CD14-positive monocyte (primary cell): ENCODE results near the gene MBNL2. TPM values are rescaled to one million over a fixed set of nuclear protein-coding genes. Genes with fewer than 3 reads are reported as not detected.

Source experiments
- DNase-seq, 3 donors: peaks; one replicate each; pipeline ENCODE4 v3.0.0-alpha.2; 2011 to 2022
- H2AFZ ChIP-seq: 2 replicates; pipeline ENCODE4 v1.6.0; 2012; ENCODE audit warnings: mild to moderate bottlenecking, low read depth, low read length, inconsistent platforms; ENCODE audit not compliant: insufficient read depth, poor library complexity, severe bottlenecking
- H3K27ac ChIP-seq, 2 donors: 1 replicate in 1 of 2; 2 replicates in 1 of 2; pipeline ENCODE4 v1.5.1; 2012 to 2013; ENCODE audit warnings: low read length in 2 of 2, control low read depth in 1 of 2, inconsistent platforms in 1 of 2, low read depth in 1 of 2, mild to moderate bottlenecking in 1 of 2
- H3K27me3 ChIP-seq, 2 donors: one replicate each; pipeline versions ENCODE4 v1.6.0 to v1.6.1; 2011 to 2013; ENCODE audit warnings: low read length in 2 of 2; ENCODE audit not compliant: control insufficient read depth in 2 of 2, insufficient read depth in 2 of 2
- H3K36me3 ChIP-seq, 2 donors: replicated peaks in 1 of 2; 1 replicate in 1 of 2; 2 replicates in 1 of 2; pipeline versions ENCODE4 v1.5.1 to v1.6.1; 2012 to 2013; ENCODE audit warnings: low read length in 2 of 2, control low read depth in 1 of 2, inconsistent platforms in 1 of 2, mild to moderate bottlenecking in 1 of 2; ENCODE audit not compliant: insufficient read depth in 2 of 2, control insufficient read depth in 1 of 2
- H3K4me1 ChIP-seq, 2 donors: 1 replicate in 1 of 2; 2 replicates in 1 of 2; pipeline versions ENCODE4 v1.5.1 to v1.6.1; 2012 to 2013; ENCODE audit warnings: low read length in 2 of 2, control low read depth in 1 of 2, inconsistent platforms in 1 of 2, mild to moderate bottlenecking in 1 of 2, moderate library complexity in 1 of 2; ENCODE audit not compliant: insufficient read depth in 2 of 2, control insufficient read depth in 1 of 2
- H3K4me2 ChIP-seq: replicated peaks from 2 replicates; pipeline ENCODE3; 2012; ENCODE audit warnings: low read length, moderate library complexity, mild to moderate bottlenecking; ENCODE audit not compliant: poor library complexity, severe bottlenecking; ENCODE audit errors: extremely low read depth
- H3K4me3 ChIP-seq, 3 experiments: fragments of 200-600 bp in 1 of 3; sonication (generic) in 1 of 3; replicated peaks in 1 of 3; 1 replicate in 2 of 3; 2 replicates in 1 of 3; pipeline ENCODE4 v1.5.1; 2011 to 2013; ENCODE audit warnings: low read length in 3 of 3, mild to moderate bottlenecking in 3 of 3, control low read depth in 2 of 3, low read depth in 2 of 3, inconsistent platforms in 1 of 3, moderate library complexity in 1 of 3
- H3K79me2 ChIP-seq: 2 replicates; pipeline ENCODE4 v1.6.0; 2012; ENCODE audit warnings: mild to moderate bottlenecking, control low read depth, inconsistent platforms, low read length, moderate library complexity; ENCODE audit not compliant: insufficient read depth
- H3K9ac ChIP-seq: 2 replicates; pipeline ENCODE4 v1.6.0; 2017; ENCODE audit warnings: low read length, mild to moderate bottlenecking; ENCODE audit not compliant: insufficient read depth, poor library complexity, severe bottlenecking
- H3K9me3 ChIP-seq, 2 donors: replicated peaks in 1 of 2; 1 replicate in 1 of 2; 2 replicates in 1 of 2; pipeline versions ENCODE4 v1.5.1 to v1.6.1; 2012 to 2013; ENCODE audit warnings: low read length in 2 of 2, control low read depth in 1 of 2; ENCODE audit not compliant: control insufficient read depth in 1 of 2, insufficient read depth in 1 of 2
- H4K20me1 ChIP-seq: 2 replicates; pipeline ENCODE4 v1.6.0; 2012; ENCODE audit warnings: mild to moderate bottlenecking, low read length, control low read depth, moderate library complexity; ENCODE audit not compliant: insufficient read depth
- H3K27ac Mint-ChIP-seq, 7 donors: one replicate each; pipeline ENCODE4 v1.8.0; 2020; ENCODE audit warnings: mild to moderate bottlenecking in 7 of 7, mixed read lengths in 7 of 7, moderate library complexity in 6 of 7, inconsistent platforms in 2 of 7
- H3K27me3 Mint-ChIP-seq, 3 donors: one replicate each; pipeline ENCODE4 v1.8.0; 2021 to 2022; ENCODE audit warnings: low read depth in 3 of 3, mild to moderate bottlenecking in 3 of 3, mixed read lengths in 3 of 3, moderate library complexity in 3 of 3, inconsistent platforms in 1 of 3
- H3K36me3 Mint-ChIP-seq, 2 donors: one replicate each; pipeline ENCODE4 v1.8.0; 2020; ENCODE audit warnings: mixed read lengths in 2 of 2, inconsistent platforms in 1 of 2, mild to moderate bottlenecking in 1 of 2
- H3K4me1 Mint-ChIP-seq: one replicate; pipeline ENCODE4 v1.8.0; 2020; ENCODE audit warnings: mild to moderate bottlenecking, mixed read lengths
- H3K4me3 Mint-ChIP-seq, 2 donors: one replicate each; pipeline ENCODE4 v1.8.0; 2020; ENCODE audit warnings: mild to moderate bottlenecking in 2 of 2, mixed read lengths in 2 of 2, moderate library complexity in 1 of 2
- H3K9me3 Mint-ChIP-seq, 7 donors: one replicate each; pipeline ENCODE4 v1.8.0; 2020 to 2022; ENCODE audit warnings: mixed read lengths in 7 of 7, mild to moderate bottlenecking in 6 of 7, moderate library complexity in 6 of 7, inconsistent platforms in 2 of 7
- CTCF ChIP-seq: fragments of 200-600 bp; IDR thresholded peaks from one replicate; pipeline ENCODE4 v1.8.0; 2022; ENCODE audit warnings: antibody characterized with exemption, mild to moderate bottlenecking
- WGBS: methylation state at CpG from one replicate; pipeline ENCODE4 v1.1.5; 2013; ENCODE audit warnings: missing lambda C conversion rate; ENCODE audit not compliant: insufficient coverage; 5-methylcytosine and 5-hydroxymethylcytosine counted together
- intact Hi-C, 2 donors: fragments of 100-400 bp; cut with micrococcal nuclease; formaldehyde crosslinking; loops; one replicate each; pipeline versions ENCODE4 v1.15.0 to v1.15.1; 2023
- polyA plus RNA-seq, 3 donors: library from polyadenylated mRNA; depleted of rRNA in 1 of 3; unstranded in 2 of 3; stranded (reverse) in 1 of 3; fragments of 300-500 nt in 2 of 3; fragments of >200 nt in 1 of 3; fragmentation: Illumina TruSeq in 2 of 3; gene quantifications; 1 replicate in 2 of 3; 2 replicates in 1 of 3; pipeline ENCODE4 v1.2.3, GENCODE V29; 2012 to 2021

MBNL2 gene
- polyA plus RNA-seq, 3 donors = 8.5 to 15.5 (median 13.4) TPM

- Histone ChIP-seq H2AFZ (no peak overlapping the region), H3K4me3 (no peak overlapping the region), H3K36me3 (peaks cover 0 to 12% of the 10 kb centered on the region in 2 donors), H3K27ac (no peak overlapping the region), H3K27me3 (no peaks in the 10 kb centered on the region), H3K4me2 (no peak overlapping the region), H3K9me3 (no peaks in the 10 kb centered on the region), H3K79me2 (peaks cover 11% of the 10 kb centered on the region), H4K20me1 (peaks cover 82% of the 10 kb centered on the region), H3K4me1 (no peaks in the 10 kb centered on the region), H3K9ac (no peak overlapping the region)
- DNase-seq = no peak
- intact Hi-C loops = no loop called here
- no peak for TF ChIP-seq CTCF
- Mint-ChIP-seq H3K36me3 (peaks cover 14 to 25% of the 10 kb centered on the region in 2 donors), H3K27me3 (peaks cover 0 to under 1% (median 0%) of the 10 kb centered on the region in 3 donors), H3K4me1 (peaks cover 3% of the 10 kb centered on the region), H3K9me3 (peaks cover 0 to 4% (median 0%) of the 10 kb centered on the region in 7 donors), H3K4me3 (no peak overlapping the region), H3K27ac (no peak overlapping the region)
- WGBS = 90% methylated on average over 3 of the region's 8 CpGs
Observed at GRCh38 chr13:97266772-97267417, 44.8 kb downstream of the MBNL2 start.

- no peak for DNase-seq
- Histone ChIP-seq H3K4me2 (no peak overlapping the region), H4K20me1 (peaks cover 80% of the 10 kb centered on the region), H3K9ac (no peak overlapping the region), H3K36me3 (peaks cover 0 to 12% of the 10 kb centered on the region in 2 donors), H3K27me3 (no peaks in the 10 kb centered on the region), H3K9me3 (no peaks in the 10 kb centered on the region), H2AFZ (no peak overlapping the region), H3K79me2 (peaks cover 11% of the 10 kb centered on the region), H3K27ac (no peak overlapping the region), H3K4me1 (no peaks in the 10 kb centered on the region), H3K4me3 (no peak overlapping the region)
- H3K4me3 Mint-ChIP-seq = no peak overlapping the region
- peaks cover 14 to 25% of the 10 kb centered on the region in 2 donors for H3K36me3 Mint-ChIP-seq
- no peak for TF ChIP-seq CTCF
- intact Hi-C loops = no loop called here
- WGBS = 87% methylated on average over 6 of the region's 11 CpGs
- H3K27me3 Mint-ChIP-seq = no peaks in the 10 kb centered on the region
- H3K4me1 Mint-ChIP-seq = no peaks in the 10 kb centered on the region
- H3K27ac Mint-ChIP-seq = peak overlapping the region in 1 of 7 donors; percentile 21
- peaks cover 0 to 4% (median 0%) of the 10 kb centered on the region in 7 donors for H3K9me3 Mint-ChIP-seq
Observed at GRCh38 chr13:97267418-97268059, 45.4 kb downstream of the MBNL2 start.
